OCI-LY1 (cell line): Measurements from ENCODE around the gene FGF11.
"Not testable (repeated sequence)": the region's sequence is repeated elsewhere in the genome, so short reads cannot be mapped to it uniquely, and the experiment has no call there.

Source experiments
- H2AFZ ChIP-seq: fragments of 200-600 bp; sonication (generic), shearing (Covaris generic); 2 replicates; pipeline ENCODE4 v1.6.0; 2014; ENCODE audit warnings: antibody characterized with exemption, mild to moderate bottlenecking, low read length
- H3F3A ChIP-seq: fragments of 200-600 bp; sonication (generic), shearing (Covaris generic); 2 replicates; pipeline ENCODE4 v1.6.0; 2014; ENCODE audit warnings: mild to moderate bottlenecking, antibody characterized with exemption, low read length, moderate library complexity; ENCODE audit not compliant: insufficient read depth
- H3K27ac ChIP-seq: fragments of 200-600 bp; sonication (generic); 2 replicates; pipeline ENCODE4 v1.5.1; 2014; ENCODE audit warnings: low read length, mixed run types, mild to moderate bottlenecking, low read depth; ENCODE audit not compliant: poor library complexity, severe bottlenecking
- H3K27me3 ChIP-seq: fragments of 200-600 bp; sonication (generic); 2 replicates; pipeline ENCODE4 v1.6.0; 2014; ENCODE audit warnings: antibody characterized with exemption, mild to moderate bottlenecking, low read length, moderate library complexity; ENCODE audit not compliant: insufficient read depth
- H3K36me3 ChIP-seq: fragments of 200-600 bp; sonication (generic); 2 replicates; pipeline ENCODE4 v1.6.1; 2014; ENCODE audit warnings: mild to moderate bottlenecking, antibody characterized with exemption, low read length, moderate library complexity, mixed read lengths; ENCODE audit not compliant: insufficient read depth
- H3K4me1 ChIP-seq: fragments of 200-600 bp; sonication (generic); 2 replicates; pipeline ENCODE4 v1.5.1; 2014; ENCODE audit warnings: mild to moderate bottlenecking, low read length, moderate library complexity; ENCODE audit not compliant: insufficient read depth, severe bottlenecking
- H3K4me2 ChIP-seq: fragments of 200-600 bp; sonication (generic), shearing (Covaris generic); 2 replicates; pipeline ENCODE4 v1.6.1; 2014; ENCODE audit warnings: low read length
- H3K4me3 ChIP-seq: fragments of 200-600 bp; sonication (generic); 2 replicates; pipeline ENCODE4 v1.5.1; 2014; ENCODE audit warnings: low read length, low read depth, mild to moderate bottlenecking, mixed read lengths; ENCODE audit not compliant: poor library complexity, severe bottlenecking
- H3K79me2 ChIP-seq: fragments of 200-600 bp; shearing (Covaris generic); 2 replicates; pipeline ENCODE4 v1.6.1; 2016; ENCODE audit warnings: mixed run types, low read length, mixed read lengths; ENCODE audit not compliant: insufficient read depth
- H3K9ac ChIP-seq: fragments of 200-600 bp; sonication (generic), shearing (Covaris generic); 2 replicates; pipeline ENCODE4 v1.6.1; 2014; ENCODE audit warnings: mild to moderate bottlenecking, low read length, mixed read lengths
- H3K9me2 ChIP-seq: fragments of 200-600 bp; sonication (generic), shearing (Covaris generic); 2 replicates; pipeline ENCODE4 v1.6.1; 2014; ENCODE audit warnings: low read depth, mild to moderate bottlenecking, low read length, mixed read lengths
- H3K9me3 ChIP-seq: fragments of 200-600 bp; shearing (Covaris generic); 2 replicates; pipeline ENCODE4 v1.6.1; 2014; ENCODE audit warnings: low read length, mixed read lengths
- H4K20me1 ChIP-seq: fragments of 200-600 bp; sonication (generic), shearing (Covaris generic); 2 replicates; pipeline ENCODE4 v1.6.0; 2016; ENCODE audit warnings: mild to moderate bottlenecking, low read length; ENCODE audit not compliant: insufficient read depth
- EZH2 ChIP-seq: fragments of 200-600 bp; sonication (generic), shearing (Covaris generic); IDR thresholded peaks from 2 replicates; pipeline ENCODE4 v1.8.0; 2017; ENCODE audit warnings: borderline replicate concordance, mixed run types, mild to moderate bottlenecking, antibody characterized with exemption, low read length, moderate library complexity, mixed read lengths
- TF ChIP-seq, protein P1 (sequence below): fragments of 200-600 bp; sonication (generic), shearing (Covaris generic); IDR thresholded peaks from 2 replicates; pipeline ENCODE4 v1.5.1; 2017; ENCODE audit warnings: mild to moderate bottlenecking, antibody characterized with exemption, low read length, moderate library complexity, mixed read lengths

FGF11 gene

DNA sequence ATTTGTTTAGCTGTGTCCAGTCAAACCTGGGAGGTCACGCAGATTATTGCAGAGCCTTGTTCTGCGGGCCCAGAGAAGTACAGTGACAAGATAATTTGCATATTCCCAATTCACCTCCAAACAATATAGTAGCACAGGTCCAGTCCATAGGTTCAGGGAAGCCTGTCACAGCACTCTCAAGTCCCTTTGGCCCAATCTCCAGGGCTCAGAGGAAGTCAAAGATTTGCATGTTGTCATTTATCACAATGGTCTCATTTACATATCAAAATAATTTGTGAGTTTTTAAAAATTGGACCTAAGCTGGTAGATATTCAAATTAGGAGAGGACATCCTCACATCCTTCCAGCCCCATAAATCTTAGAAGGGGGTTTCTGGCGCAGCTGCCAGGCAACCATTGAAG, 28.2 kb downstream of the FGF11 start:
- H4K20me1 ChIP-seq, result no peaks in the 10 kb centered on the region
- no peak overlapping the region; the same call in 1 of the 2 replicates for H3K9ac ChIP-seq
- TF ChIP-seq, protein P1, sequence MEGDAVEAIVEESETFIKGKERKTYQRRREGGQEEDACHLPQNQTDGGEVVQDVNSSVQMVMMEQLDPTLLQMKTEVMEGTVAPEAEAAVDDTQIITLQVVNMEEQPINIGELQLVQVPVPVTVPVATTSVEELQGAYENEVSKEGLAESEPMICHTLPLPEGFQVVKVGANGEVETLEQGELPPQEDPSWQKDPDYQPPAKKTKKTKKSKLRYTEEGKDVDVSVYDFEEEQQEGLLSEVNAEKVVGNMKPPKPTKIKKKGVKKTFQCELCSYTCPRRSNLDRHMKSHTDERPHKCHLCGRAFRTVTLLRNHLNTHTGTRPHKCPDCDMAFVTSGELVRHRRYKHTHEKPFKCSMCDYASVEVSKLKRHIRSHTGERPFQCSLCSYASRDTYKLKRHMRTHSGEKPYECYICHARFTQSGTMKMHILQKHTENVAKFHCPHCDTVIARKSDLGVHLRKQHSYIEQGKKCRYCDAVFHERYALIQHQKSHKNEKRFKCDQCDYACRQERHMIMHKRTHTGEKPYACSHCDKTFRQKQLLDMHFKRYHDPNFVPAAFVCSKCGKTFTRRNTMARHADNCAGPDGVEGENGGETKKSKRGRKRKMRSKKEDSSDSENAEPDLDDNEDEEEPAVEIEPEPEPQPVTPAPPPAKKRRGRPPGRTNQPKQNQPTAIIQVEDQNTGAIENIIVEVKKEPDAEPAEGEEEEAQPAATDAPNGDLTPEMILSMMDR, result no peak
- no peak for TF ChIP-seq EZH2
- H3K4me2 ChIP-seq, result peak overlapping the region; percentile 12; the same call in 1 of the 2 replicates
- H3K4me1 ChIP-seq, result peaks cover 20% of the 10 kb centered on the region
- H2AFZ ChIP-seq, result no peak overlapping the region
- H3K79me2 ChIP-seq, result no peaks in the 10 kb centered on the region
- H3K27me3 ChIP-seq, result no peaks in the 10 kb centered on the region
- no peaks in the 10 kb centered on the region for H3K9me3 ChIP-seq
- H3K36me3 ChIP-seq, result peaks cover 24% of the 10 kb centered on the region
- H3F3A ChIP-seq, result no peaks in the 10 kb centered on the region
- H3K4me3 ChIP-seq, result no peak overlapping the region
- H3K27ac ChIP-seq, result peak overlapping the region; percentile 80
- no peaks in the 10 kb centered on the region for H3K9me2 ChIP-seq

DNA sequence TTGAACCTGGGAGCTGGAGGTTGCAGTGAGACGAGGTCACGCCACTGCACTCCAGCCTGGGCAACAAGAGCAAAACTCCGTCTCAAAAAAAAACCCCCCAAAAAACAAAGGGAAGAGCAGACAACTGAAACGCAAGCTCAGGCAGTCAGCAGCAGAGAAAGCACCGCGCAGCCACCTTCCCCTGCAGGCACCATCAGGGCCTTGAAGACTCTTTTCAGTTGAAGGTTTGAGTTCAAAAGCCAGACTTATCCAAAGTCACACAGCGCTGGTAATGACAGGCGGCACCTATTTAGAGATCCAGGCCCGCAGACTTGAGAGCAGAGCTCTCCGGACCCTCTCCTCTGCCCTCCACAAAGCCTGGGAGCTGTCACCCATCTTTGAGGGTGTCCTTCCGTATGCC, 29.0 kb downstream of the FGF11 start:
- H3K27ac ChIP-seq, result peak overlapping the region; percentile 36
- H2AFZ ChIP-seq, result no peak overlapping the region
- TF ChIP-seq EZH2, result no peak
- no peaks in the 10 kb centered on the region for H3K9me3 ChIP-seq
- H3K79me2 ChIP-seq, result no peaks in the 10 kb centered on the region
- H4K20me1 ChIP-seq, result no peaks in the 10 kb centered on the region
- H3K27me3 ChIP-seq, result no peaks in the 10 kb centered on the region
- no peaks in the 10 kb centered on the region for H3F3A ChIP-seq
- no peaks in the 10 kb centered on the region for H3K9me2 ChIP-seq
- no peak overlapping the region for H3K9ac ChIP-seq
- peaks cover 20% of the 10 kb centered on the region for H3K4me1 ChIP-seq
- H3K36me3 ChIP-seq, result peaks cover 20% of the 10 kb centered on the region
- no peak overlapping the region for H3K4me3 ChIP-seq
- no peak overlapping the region for H3K4me2 ChIP-seq

DNA sequence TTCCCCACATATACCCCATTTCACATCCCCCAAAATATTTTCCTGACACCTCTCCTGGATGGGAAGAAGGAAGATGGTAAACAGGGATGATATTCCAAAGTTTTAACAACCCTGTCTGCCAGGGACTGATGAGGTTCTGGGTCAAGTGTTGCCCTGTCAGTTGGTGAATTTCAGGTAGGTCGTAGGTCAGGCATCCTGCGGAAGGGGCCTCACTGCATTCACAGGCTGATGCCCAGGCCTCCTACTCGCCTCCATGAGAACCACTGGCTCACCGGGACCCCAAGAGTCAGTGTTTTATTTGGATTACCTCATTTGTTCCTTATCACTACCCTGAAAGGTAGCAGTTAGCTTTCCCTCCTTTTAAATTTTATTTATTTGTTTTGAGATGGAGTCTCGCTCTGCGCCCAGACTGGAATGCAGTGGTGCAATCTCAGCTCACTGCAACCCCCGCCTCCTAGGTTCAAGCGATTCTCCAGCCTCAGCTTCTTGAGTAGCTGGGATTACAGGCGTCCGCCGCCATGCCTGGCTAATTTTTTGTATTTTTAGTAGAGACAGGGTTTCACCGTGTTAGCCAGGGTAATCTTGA, 29.6 kb downstream of the FGF11 start:
- H3K27ac ChIP-seq, result peak overlapping the region; percentile 36
- H3K9me2 ChIP-seq, result no peaks in the 10 kb centered on the region
- TF ChIP-seq, protein P1, result no peak
- TF ChIP-seq EZH2, result no peak
- peaks cover 20% of the 10 kb centered on the region for H3K4me1 ChIP-seq
- H3K27me3 ChIP-seq, result no peaks in the 10 kb centered on the region
- no peaks in the 10 kb centered on the region for H3K79me2 ChIP-seq
- H3K36me3 ChIP-seq, result peaks cover 14% of the 10 kb centered on the region
- no peak overlapping the region for H3K9ac ChIP-seq
- H2AFZ ChIP-seq, result no peak overlapping the region
- H3F3A ChIP-seq, result no peaks in the 10 kb centered on the region
- H3K9me3 ChIP-seq, result no peaks in the 10 kb centered on the region
- no peak overlapping the region for H3K4me2 ChIP-seq
- no peak overlapping the region for H3K4me3 ChIP-seq
- H4K20me1 ChIP-seq, result no peaks in the 10 kb centered on the region

DNA sequence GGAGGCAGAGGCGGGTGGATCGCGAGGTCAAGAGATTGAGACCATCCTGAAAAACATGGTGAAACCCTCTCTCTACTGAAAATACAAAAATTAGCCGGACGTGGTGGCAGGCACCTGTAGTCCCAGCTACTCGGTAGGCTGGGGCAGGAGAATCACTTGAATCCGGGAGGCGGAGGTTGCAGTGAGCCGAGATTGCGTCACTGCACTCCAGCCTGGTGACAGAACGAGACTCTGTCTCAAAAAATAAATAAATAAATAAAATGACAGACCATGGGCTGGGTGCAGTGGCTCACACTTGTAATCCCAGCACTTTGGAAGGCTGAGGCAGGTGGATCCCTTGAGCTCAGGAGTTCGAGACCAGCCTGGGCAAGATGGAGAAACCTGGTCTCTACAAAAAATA, 30.5 kb downstream of the FGF11 start:
- peaks cover 20% of the 10 kb centered on the region for H3K4me1 ChIP-seq
- H3K79me2 ChIP-seq, result not testable (repeated sequence)

DNA sequence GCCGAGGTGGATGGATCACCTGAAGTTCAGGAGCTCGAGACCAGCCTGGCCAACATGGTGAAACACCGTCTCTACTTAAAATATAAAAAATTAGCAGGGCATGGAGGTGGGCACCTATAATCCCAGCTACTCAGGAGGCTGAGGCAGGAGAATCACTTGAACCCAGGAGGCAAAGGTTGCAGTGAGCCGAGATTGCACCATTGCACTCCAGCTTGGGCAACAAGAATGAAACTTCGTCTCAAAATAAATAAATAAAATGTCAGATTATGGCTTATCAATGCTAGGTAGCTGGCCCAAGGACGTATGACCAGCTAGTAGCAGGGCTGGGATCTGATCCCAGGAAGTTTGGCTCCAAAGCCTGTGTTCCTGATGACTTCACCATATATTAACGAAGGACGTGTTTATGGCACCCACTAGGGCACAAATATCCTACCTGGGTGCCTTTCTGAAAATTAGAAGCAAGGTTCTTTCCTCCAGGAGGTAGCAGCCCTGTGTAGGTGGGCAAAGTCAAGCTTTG, 31.2 kb downstream of the FGF11 start:
- not testable (repeated sequence) for H2AFZ ChIP-seq, H3K9ac ChIP-seq, H3K27ac ChIP-seq, H3K79me2 ChIP-seq, H4K20me1 ChIP-seq, H3K4me2 ChIP-seq, H3K4me3 ChIP-seq, H3F3A ChIP-seq, H3K9me3 ChIP-seq, H3K27me3 ChIP-seq, H3K36me3 ChIP-seq, H3K9me2 ChIP-seq
- peaks cover 20% of the 10 kb centered on the region for H3K4me1 ChIP-seq

More for the DNA sequence above, 30.5 kb downstream of the FGF11 start:
- not testable (repeated sequence) for H2AFZ ChIP-seq, H3K4me3 ChIP-seq, H3K4me2 ChIP-seq, H3K9me3 ChIP-seq, H3K27me3 ChIP-seq, H4K20me1 ChIP-seq, H3F3A ChIP-seq, H3K9me2 ChIP-seq, H3K9ac ChIP-seq, H3K27ac ChIP-seq
- peaks cover 11% of the 10 kb centered on the region for H3K36me3 ChIP-seq
